ENCODE data around the gene SPOCD1.

Gene SPOCD1

GRCh38 chr1:31788138-31788824 lies 27.5 kb downstream of the SPOCD1 start (continued):
- TF ChIP-seq ZNF423 (tag by site-specific recombination; IDR thresholded peaks at IDR 0.05) (peak; percentile 28; the same call in 1 of the 2 replicates), SCRT2 (tag by site-specific recombination; IDR thresholded peaks at IDR 0.05) (no peak), ZNF701 (tag by site-specific recombination; IDR thresholded peaks at IDR 0.05) (no peak), ZNF600 (tag by site-specific recombination; IDR thresholded peaks at IDR 0.05) (peak; percentile 40), ZBTB49 (tag by site-specific recombination; IDR thresholded peaks at IDR 0.05; ENCODE audit: low read depth) (no peak), ZNF391 (tag by site-specific recombination; IDR thresholded peaks at IDR 0.05; ENCODE audit: borderline replicate concordance, low read depth) (no peak), RBAK (tag by site-specific recombination; IDR thresholded peaks at IDR 0.05) (no peak), ZNF791 (tag by site-specific recombination; IDR thresholded peaks at IDR 0.05) (no peak), ZBTB8A (tag by site-specific recombination; IDR thresholded peaks at IDR 0.05) (peak; percentile 50), ZBTB21 (tag by site-specific recombination; IDR thresholded peaks at IDR 0.05) (no peak), SP2 (tag by site-specific recombination; IDR thresholded peaks at IDR 0.05) (peak; percentile 76), ZSCAN18 (tag by site-specific recombination; IDR thresholded peaks at IDR 0.05) (no peak), ZNF670 (tag by site-specific recombination; IDR thresholded peaks at IDR 0.05; ENCODE audit: low read depth) (no peak), ZNF629 (tag by site-specific recombination; IDR thresholded peaks at IDR 0.05) (peak; percentile 49), TSHZ1 (tag by site-specific recombination; IDR thresholded peaks at IDR 0.05; ENCODE audit: borderline replicate concordance) (no peak), ZNF585B (tag by site-specific recombination; IDR thresholded peaks at IDR 0.05) (no peak), ZNF544 (tag by site-specific recombination; IDR thresholded peaks at IDR 0.05) (no peak), ZNF48 (tag by site-specific recombination; IDR thresholded peaks at IDR 0.05) (no peak), WT1 (tag by site-specific recombination; IDR thresholded peaks at IDR 0.05) (no peak), ZNF214 (tag by site-specific recombination; IDR thresholded peaks at IDR 0.05; ENCODE audit: borderline replicate concordance) (no peak)
- TF ChIP-seq, protein P1, sequence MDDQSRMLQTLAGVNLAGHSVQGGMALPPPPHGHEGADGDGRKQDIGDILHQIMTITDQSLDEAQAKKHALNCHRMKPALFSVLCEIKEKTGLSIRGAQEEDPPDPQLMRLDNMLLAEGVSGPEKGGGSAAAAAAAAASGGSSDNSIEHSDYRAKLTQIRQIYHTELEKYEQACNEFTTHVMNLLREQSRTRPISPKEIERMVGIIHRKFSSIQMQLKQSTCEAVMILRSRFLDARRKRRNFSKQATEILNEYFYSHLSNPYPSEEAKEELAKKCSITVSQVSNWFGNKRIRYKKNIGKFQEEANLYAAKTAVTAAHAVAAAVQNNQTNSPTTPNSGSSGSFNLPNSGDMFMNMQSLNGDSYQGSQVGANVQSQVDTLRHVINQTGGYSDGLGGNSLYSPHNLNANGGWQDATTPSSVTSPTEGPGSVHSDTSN (CRISPR knock-in tag; IDR thresholded peaks at IDR 0.05) = no peak
- TF ChIP-seq, protein P2, sequence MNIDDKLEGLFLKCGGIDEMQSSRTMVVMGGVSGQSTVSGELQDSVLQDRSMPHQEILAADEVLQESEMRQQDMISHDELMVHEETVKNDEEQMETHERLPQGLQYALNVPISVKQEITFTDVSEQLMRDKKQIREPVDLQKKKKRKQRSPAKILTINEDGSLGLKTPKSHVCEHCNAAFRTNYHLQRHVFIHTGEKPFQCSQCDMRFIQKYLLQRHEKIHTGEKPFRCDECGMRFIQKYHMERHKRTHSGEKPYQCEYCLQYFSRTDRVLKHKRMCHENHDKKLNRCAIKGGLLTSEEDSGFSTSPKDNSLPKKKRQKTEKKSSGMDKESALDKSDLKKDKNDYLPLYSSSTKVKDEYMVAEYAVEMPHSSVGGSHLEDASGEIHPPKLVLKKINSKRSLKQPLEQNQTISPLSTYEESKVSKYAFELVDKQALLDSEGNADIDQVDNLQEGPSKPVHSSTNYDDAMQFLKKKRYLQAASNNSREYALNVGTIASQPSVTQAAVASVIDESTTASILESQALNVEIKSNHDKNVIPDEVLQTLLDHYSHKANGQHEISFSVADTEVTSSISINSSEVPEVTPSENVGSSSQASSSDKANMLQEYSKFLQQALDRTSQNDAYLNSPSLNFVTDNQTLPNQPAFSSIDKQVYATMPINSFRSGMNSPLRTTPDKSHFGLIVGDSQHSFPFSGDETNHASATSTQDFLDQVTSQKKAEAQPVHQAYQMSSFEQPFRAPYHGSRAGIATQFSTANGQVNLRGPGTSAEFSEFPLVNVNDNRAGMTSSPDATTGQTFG (tag by site-specific recombination; IDR thresholded peaks at IDR 0.05; ENCODE audit: borderline replicate concordance) = no peak
- TF ChIP-seq, protein P3, sequence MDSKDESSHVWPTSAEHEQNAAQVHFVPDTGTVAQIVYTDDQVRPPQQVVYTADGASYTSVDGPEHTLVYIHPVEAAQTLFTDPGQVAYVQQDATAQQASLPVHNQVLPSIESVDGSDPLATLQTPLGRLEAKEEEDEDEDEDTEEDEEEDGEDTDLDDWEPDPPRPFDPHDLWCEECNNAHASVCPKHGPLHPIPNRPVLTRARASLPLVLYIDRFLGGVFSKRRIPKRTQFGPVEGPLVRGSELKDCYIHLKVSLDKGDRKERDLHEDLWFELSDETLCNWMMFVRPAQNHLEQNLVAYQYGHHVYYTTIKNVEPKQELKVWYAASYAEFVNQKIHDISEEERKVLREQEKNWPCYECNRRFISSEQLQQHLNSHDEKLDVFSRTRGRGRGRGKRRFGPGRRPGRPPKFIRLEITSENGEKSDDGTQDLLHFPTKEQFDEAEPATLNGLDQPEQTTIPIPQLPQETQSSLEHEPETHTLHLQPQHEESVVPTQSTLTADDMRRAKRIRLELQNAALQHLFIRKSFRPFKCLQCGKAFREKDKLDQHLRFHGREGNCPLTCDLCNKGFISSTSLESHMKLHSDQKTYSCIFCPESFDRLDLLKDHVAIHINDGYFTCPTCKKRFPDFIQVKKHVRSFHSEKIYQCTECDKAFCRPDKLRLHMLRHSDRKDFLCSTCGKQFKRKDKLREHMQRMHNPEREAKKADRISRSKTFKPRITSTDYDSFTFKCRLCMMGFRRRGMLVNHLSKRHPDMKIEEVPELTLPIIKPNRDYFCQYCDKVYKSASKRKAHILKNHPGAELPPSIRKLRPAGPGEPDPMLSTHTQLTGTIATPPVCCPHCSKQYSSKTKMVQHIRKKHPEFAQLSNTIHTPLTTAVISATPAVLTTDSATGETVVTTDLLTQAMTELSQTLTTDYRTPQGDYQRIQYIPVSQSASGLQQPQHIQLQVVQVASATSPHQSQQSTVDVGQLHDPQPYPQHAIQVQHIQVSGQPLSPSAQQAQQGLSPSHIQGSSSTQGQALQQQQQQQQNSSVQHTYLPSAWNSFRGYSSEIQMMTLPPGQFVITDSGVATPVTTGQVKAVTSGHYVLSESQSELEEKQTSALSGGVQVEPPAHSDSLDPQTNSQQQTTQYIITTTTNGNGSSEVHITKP (tag by site-specific recombination; IDR thresholded peaks at IDR 0.05) = peak; percentile 79

Data from HEK293 (cell line).